ENCODE measurements around the gene CAMK2A.

DNA sequence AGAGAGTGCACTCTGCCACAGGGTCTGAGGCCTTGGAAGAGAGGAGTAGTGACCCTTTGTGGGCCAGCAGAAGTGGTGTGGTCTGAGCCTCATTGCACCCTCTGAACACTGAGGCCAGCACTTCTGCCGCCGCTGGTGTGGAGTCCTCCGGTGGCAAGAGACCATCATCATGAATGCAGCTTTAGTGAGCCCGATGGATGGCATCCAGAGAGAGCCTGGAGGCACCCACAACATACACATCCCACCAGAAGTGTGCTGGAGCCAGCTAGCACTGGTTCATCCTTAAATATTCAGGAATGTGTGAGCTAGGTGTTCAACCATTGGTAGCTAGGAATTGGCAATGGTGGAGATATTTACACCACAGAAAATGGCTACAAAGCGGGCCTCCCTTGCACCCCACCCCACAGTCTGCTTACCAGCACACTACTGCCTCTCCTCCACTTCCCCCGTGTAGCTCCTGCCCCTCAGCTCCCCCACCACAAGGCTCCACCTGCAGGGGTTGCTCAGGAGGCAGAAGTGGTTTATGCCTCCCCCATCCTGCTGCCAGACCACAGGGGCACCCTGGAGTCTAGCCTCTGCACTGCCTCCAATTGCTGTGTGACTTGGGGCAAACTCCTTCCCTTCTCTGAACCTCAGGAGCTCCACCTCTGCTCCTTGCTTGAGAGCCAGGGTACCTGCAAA lies 83.3 kb downstream of the CAMK2A start:
- TF ChIP-seq, protein P1, sequence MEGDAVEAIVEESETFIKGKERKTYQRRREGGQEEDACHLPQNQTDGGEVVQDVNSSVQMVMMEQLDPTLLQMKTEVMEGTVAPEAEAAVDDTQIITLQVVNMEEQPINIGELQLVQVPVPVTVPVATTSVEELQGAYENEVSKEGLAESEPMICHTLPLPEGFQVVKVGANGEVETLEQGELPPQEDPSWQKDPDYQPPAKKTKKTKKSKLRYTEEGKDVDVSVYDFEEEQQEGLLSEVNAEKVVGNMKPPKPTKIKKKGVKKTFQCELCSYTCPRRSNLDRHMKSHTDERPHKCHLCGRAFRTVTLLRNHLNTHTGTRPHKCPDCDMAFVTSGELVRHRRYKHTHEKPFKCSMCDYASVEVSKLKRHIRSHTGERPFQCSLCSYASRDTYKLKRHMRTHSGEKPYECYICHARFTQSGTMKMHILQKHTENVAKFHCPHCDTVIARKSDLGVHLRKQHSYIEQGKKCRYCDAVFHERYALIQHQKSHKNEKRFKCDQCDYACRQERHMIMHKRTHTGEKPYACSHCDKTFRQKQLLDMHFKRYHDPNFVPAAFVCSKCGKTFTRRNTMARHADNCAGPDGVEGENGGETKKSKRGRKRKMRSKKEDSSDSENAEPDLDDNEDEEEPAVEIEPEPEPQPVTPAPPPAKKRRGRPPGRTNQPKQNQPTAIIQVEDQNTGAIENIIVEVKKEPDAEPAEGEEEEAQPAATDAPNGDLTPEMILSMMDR (conservative IDR thresholded peaks at IDR 0.05; ENCODE audit: low read depth, low read length), result no peak
- TF ChIP-seq POLR2A (IDR thresholded peaks at IDR 0.05; ENCODE audit: low read depth, low read length), result no peak
- no peak for TF ChIP-seq RAD21 (IDR thresholded peaks at IDR 0.05; ENCODE audit: low read length)

Data from IMR-90 (cell line).